GM21737 (cell line): Measurements from ENCODE around the gene RHOF.
A peak's percentile ranks its signal among the peaks of the same experiment; 100 is the strongest.

ENCODE experiments used
- ATAC-seq: cut with Tn5 transposase; IDR thresholded peaks from one replicate; pipeline ENCODE4 v1.9.1; 2021; ENCODE audit warnings: mild to moderate bottlenecking, moderate library complexity; ENCODE audit not compliant: unreplicated experiment

Gene RHOF

DNA sequence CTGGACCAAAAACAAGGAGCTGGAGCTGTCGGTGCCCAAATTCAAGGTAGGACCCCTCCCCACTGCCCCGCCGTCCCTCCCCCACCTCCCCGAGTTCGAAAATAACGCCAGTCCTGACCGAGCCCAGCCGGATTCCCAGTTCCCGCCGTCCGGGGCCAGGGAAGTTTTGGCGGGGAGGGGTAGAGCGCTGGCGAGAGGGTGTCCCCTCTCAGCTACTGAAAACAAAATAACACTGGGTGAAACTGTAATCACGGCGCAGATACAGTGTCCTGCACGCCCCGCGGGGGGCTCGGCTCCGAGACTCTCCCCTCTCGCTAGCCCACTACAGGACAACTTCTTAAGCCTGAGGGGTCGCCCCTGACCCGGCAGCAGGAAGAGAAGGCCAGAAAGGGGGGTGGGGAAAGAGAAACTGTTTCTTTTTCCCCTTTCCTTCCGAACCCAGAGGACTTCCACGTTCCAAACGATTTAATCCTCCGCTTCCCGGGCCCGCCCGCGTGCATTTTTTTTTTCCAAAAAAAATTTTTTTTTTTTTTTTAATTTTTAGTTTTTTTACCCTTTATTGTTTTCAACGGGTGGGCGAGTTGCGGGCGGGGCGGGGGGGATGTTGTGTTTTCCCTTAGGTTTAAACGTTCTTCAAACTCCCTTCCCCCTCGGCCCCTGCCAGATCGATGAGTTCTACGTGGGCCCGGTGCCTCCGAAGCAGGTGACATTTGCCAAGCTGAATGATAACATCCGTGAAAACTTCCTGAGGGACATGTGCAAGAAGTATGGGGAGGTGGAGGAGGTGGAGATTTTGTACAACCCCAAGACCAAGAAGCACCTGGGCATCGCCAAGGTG, 11.9 kb upstream of the RHOF start:
- no peak for ATAC-seq

DNA sequence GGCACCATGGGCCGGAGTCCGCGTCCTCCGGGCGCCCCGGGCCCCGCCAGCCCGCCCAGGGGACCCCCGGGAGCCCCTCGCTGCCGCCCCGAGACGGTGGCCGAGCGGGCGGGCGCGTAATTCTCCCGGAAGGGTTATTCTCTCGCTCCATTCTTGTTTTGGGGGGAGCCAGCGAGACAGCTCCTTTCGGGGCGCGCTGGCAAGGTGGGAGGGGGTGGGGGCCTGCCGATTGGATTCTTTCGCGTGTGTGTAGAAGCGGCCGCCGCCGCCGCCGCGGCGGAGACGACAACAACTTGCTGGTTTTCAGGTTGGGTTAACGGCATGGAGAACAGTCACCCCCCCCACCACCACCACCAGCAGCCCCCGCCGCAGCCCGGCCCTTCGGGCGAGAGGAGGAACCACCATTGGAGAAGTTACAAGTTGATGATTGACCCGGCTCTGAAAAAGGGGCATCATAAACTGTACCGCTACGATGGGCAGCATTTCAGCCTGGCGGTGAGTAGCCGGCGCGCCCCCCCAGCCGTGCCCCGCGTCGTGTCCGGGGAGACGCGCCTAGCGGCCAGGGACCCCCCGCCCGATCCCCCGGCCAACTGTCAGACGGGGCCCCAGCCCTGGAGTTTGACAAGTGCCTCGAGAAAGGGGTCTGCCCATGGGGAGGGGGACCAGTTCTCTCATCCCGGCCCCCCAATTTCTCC, 11.1 kb upstream of the RHOF start:
- ATAC-seq: no peak

DNA sequence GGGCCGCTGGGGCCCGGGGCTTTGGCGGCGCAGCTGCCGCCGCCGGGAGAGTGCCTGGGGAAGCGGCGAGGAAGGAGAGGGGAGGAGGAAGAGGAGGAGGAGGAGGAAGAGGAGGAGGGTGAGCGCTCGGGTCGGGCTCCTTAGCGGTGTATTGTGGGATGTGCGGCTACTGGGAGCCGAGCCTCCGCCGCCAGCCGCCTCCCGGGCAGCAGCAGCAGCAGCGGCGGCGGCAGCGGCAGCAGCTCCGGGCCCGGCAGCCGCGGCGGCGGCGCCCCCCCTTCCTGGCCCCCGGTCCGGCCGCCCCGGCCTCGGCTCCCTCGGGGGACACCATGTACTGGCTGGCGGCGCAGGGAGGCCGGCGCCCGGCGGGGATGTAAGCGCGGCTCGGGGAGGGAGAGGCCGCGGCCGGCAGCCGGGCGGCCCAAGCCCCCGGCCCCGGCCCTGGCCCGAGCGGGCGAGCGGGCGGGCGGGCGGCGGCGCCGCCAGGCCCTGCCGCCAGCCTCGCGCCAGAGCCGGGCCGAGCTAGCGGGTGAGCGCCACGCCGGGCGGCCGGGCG, 10.5 kb upstream of the RHOF start, which contains the start of gene SETD1B:
Gene SETD1B, plus strand, starts transcription at position 149 of the 556 bp plus-strand sequence. CDS start 729 bp downstream, outside the sequence.
- ATAC-seq: no peak

DNA sequence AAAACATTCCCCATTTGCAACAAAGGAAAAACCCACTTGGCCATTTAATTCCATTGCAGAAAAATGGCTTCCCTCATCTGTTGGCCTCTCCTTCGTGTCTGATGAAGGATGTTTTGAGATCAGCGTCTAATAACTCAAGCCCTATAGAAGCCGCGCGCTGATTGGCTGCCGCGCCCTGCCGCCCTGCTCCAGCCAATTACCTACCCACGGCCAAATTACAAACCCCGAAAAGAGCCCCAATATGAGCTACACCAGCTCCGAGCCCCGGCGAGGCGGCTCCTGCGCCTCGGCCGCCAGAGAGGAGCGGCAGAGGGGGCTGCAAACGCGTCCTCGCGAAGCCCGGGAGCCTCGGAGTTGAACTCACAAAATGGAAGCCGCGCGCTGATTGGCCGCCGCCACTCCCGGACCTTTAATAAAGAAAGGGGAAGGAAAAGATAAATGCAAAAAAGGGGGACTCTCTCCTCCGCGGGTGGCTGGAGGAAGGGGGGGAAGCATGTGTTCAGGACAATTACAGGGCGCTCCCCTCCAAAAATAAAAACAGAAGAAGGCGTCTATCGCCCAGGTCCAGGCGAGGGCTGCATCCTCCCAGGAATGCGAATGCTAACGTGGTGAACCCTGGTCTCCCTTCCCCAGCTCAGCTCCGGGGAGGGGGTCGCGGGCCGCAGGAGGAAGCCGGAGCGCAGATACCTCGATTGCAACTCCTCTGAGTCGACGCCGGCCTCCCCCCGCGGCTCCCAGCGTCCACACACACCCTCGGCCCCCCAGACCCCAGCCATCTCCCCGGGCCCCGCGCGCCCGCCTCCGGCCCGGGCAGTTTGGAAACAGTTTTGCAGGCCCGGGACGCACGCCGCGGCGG, 9.6 kb upstream of the RHOF start:
- peak; percentile 41 for ATAC-seq

DNA sequence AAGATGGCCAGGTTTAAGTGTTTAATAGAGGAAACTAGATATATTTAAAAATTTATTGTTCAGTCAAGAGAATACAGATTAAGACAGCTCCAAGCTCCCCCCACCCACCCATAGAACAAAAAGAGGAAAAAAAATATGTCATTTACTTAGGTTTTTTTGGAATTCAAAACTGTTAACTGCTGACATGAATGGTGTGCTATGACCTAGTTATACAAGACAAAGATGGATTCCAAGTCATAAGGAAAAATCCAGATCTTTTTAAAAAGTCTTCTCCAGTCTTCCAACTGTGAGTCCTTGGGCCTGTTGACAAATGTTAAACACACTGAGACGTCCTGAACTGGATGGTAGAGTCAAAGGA, 9.0 kb upstream of the RHOF start:
- no peak for ATAC-seq

DNA sequence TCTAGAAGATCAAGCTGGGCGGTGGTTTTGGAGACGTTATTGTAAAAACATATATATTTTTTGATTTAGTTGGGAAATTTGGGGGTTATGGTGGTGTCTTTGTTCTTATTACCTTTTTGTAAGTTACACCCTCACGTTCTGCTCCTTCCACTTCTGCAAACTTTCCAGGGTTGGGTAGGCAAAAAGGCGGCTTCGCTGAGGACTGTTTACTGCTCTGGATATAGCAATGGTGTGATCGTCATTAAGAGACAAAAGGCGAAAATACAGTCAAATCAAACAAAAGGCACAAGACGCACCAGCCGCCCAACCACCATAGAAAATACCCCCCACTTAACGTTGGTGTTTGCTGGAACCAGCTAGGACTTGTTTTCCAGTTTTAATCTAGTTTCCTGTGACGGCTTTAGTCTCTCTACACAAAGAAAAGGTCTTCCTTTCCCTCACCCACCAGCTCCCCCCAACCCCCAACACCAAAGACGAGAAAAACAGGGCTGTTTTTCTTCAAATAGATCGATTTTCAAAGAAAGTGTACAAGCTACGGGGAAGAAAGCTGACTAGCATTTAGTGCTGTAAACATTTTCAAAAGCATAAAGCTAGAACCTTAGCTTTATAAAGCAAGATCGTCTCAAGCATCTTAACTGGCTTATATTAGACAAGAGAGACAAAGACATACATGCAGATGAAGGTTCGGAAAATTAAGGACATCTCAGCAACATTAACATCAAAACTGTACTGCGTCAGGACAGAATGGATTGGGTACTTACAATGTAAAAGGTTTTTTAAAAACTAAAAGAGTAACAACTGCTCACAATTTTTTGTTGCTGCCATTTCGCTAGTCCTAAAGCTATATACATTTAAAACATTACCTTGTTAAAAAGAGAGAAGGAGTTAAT, 8.4 kb upstream of the RHOF start:
- no peak for ATAC-seq

DNA sequence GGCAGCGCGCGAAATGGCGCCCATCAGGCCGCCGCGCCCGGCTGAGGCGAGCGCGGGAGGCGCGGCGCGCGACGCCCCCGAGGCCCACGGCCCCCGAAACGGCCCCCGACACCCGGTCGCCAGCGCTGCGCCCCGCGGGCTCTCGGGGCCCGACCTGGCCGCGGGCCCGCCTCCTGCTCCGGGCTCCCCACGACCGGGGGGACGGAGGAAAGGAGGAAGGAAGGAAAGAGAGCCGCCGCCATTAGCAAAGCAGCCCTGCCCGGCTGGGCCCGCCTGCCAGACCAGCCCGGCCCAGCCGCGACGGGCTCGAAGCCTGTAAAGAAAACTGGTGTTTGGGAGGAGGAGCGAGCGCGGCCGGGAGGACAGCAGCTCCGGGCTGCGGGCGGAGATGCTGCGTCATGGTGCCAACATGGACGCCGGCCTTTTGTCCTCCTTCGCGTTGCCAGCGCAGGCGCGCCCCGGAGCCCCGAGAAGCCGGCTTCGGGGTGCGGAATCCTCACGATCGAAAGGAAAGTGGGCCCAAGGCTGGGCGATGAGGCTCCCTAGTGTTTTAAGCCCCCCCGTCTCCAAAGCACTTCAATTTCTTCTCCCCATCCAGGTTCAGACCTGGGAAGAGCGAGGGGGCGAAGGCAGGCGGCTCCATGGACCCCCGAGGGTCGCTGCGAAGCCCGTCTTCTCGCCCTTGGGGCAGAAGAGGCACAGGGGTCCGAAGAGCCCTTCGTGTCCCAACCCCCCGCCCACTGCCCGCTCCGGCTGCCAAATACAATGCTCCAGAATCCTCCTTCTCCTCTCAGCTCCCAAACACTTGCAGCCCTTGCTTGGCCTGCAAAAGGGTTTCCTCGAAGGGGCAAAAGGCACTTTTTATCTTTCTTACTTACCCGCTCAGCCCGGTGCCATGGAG, 7.5 kb upstream of the RHOF start:
- no peak for ATAC-seq

DNA sequence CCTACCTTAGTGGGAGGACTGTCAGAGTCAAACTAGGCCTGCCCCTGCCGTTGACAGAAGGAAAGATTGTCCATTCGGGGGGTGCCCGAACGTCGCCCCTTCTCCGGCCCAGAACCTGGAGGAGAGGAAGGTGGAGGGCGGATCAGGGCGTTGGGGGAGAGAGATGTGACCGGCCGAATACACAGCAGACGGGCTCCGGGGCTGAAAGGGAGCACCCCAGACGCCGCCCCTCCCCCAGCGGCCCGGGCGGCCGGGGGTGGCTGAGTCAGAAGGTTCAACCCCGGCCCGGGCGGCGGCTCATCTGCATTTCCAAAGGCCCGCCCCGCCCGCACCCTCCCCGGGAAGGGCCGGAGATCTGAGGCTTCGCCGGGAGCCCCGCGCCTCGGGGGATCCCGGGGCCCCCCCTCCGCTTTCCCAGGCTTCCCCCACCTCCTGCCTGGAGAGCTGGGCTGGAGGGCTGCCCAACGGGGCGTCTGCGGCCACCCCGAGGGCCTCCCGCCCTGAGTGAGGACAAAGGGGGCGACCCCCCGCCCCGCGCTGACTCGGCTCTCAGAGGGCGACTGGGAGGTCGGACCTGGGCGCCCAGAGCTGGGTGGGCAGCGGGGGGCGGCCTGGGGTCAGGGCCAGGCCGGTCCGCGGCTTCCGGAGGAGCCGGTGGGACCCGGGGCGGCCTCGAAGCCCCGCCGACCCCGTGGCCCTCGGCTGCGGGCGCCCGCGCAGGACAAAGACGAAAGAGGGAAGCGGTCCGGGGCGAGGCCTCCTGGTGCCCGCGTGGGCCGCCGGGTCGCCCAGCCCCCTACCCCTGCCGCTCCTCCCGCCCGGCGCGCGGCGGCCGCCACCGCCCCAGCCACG, 6.6 kb upstream of the RHOF start:
- ATAC-seq: no peak

DNA sequence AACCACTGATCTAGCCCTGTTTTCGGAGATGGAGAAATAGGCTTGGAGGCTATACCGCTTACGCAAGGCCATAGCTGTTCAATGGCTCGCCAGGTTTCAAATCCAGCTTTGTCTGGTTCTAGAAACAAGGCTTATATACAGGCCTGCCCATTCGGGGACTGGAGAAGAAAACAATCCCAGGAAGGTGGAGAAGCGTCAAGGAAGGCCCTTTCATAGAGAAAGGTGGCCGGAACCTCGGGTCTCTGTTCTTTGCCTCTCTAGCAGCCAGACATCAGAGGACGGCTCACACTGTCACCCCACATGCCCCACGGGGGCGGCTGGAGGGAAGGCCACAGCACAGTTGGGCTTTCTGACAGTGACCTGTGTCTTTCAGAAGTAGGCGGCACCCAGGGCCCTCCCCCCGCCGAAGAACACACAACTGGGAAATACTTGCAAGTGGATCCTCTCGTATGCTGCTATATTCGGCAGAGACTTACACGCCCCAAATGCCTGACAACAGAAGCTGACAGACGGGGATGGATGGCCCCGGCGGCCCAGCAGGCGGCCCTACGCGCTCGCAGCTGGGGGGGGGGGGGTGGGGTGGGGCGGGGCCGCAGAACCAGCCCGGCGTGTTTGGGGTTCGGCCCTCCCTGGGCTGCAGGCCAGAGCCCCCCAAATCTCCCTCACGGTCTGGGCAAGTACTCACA, 5.8 kb upstream of the RHOF start:
- ATAC-seq: no peak

DNA sequence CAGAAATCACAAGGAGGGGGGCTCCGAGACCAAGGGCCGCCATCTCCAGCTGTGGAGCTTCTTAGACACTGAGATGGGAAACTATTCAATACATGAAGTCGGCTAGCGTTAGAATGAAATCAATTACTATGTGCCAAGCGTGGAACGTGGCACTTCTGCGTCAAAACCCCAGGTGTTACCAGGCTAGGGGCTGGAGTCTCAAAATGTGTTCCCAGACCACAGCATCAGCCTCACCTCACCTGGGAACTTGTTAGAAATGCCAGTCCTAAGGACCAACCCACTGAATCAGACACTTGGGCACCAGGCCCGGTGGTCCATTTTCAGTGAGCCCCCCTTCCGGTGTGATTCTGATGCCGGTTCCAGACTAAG, 5.3 kb upstream of the RHOF start:
- ATAC-seq: no peak

DNA sequence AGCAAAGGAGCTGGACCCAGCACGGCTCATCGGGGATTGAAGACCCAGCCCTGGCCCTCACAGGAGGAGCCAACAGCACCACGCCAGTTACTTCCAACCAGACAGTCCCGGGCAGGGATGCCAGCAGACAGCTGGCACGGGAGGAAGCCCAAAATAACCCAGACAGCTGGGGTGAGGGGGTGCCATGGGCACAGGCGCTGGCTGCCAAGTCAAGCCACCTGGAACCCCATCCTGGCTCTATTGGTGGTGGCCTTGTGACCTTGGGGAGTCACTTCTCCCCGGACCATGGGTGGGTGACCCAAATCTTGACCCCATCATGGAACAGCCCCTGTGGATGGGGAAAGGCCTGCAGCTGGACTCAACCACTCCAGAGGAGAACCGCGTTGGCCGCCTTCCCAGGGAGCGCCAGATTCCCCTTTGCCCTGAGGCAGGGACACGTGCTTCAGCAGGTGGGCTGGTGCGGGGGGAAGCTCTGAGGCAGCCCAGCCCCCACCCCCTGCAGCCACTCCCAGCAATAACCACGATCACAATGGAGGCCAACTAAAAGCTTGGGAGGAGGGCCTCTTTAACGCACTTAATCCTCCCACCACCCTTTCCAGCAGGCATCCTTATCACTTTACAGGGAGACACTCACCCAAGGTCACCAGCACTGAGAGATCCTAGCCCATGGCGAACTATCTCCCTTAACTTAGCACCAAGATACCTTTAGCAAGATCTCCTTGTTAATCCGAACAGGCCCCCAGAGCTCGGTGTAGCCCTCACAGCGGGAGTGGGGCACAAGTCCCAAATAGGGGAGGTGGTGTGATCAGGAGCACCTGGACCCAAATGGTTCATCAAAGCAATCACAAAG, 4.7 kb upstream of the RHOF start:
- no peak for ATAC-seq

DNA sequence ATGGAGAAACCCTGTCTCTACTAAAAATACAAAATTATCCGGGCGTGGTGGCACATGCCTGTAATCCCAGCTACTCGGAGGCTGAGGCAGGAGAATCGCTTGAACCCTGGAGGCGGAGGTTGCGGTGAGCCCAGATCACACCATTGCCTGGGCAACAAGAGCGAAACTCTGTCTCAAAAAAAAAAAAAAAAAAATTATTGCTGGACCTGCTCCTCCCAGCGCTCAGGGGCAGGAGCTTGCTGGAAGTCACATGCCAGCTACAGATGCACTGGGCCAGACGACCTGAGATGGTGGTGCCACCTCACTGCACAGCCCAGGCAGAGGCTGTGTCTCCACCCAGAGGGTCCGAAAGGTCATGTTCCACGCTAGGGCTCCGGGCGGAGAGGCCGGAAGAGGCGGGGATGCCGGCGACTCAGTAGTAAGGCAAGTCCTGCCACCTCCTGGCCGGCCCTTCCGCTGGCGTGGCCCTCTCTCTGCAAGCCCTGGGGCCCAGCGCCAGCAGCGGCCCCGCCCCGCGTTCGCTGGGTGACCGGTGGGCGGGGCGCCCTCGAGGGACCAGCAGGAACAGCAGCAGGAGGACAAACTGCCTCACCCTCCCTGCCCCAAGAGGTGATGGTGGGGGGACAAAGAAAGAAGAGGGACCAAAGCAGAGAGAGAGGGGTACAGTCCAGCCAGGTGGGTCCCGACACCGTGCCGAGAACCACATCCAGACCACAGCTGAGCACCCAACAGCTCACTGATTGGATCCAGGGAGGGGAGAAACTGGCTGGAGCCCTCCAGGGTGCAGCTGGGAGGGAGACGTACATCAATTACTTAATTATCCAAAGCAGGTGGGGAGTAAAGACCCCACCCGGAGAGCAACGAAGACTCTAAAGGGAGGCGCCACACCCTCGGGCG, 3.6 kb upstream of the RHOF start:
- ATAC-seq: no peak

DNA sequence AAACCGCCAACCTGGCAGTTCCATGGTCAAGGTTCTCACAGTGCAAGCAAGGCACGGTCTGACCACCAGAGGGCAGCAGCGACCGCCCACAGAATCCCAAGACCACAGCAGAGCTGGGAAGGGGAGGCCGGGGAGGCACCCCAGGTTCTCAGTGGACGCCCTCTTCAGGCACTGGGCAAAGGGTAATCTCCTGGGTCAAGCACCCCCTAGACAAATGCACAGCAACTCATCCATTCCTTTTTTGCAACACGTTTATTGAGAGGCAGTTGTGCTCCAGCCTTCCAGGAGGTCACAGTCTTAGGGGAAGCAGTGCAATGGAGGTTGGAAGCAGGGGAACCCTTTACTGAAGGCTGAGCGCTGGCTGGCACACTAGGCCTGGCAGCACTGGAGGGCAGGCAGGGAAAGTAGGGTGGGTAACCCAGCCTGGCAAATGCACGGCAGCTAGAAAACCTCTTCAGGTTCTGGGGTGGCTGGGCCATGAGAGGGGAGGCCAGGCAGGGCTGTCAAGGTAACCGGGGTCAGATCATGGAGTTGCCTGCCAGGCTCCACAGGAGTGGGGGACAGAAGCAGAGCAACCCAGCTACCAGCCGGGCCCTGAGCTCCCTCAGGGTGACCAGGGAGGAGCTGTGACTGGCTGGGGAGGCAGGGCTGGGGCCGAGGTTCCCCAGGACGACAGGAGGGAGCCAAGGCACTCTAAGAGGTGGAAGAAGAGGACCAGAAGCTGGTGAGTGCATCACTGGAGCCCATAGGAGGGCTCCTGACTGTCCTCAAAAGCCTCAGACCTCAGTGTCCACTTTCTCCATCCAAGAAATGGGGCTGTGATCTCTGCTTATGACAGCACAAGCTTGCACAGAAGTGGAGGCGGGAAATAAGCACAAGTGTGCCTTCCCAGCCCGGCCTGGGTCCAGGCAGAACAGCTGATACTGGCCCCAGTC, 1.8 kb upstream of the RHOF start:
- ATAC-seq: peak; percentile 16

DNA sequence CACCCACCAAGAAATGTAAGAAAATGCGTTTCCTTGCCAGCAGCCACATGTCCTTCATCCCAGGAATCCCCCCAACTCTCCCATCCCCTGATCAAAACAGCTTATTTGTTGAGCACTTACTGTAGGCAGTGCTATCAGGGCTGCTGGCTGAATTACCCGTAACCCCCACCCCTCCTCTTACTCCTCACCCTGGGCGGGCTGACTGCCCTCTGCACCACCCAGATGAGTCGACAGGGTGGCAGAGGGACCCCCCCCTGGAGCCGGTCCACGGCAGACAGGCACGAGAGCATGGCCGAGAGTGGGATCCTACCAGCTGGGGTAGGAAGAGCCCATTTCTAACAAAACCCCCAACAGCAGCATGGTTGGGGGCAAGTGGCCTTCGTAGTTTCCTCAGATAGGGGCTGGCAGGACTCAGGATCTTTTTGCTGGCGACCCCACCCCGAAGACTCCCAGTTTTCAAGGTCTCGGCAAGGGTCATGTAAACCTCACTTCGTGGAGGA, 1.1 kb upstream of the RHOF start:
- ATAC-seq: no peak
